Suppressor macrophage (primary cell): ENCODE data around the gene SDK2.
A peak's percentile ranks its signal among the peaks of the same experiment; 100 is the strongest.

Experiments
- DNase-seq, 4 experiments: peaks; one replicate each; pipeline ENCODE4 v3.0.0-alpha.2; 2020 to 2022

SDK2 gene

GRCh38 chr17:73584049-73584448 lies 60.2 kb downstream of the SDK2 start:
- DNase-seq = no peak

DNA sequence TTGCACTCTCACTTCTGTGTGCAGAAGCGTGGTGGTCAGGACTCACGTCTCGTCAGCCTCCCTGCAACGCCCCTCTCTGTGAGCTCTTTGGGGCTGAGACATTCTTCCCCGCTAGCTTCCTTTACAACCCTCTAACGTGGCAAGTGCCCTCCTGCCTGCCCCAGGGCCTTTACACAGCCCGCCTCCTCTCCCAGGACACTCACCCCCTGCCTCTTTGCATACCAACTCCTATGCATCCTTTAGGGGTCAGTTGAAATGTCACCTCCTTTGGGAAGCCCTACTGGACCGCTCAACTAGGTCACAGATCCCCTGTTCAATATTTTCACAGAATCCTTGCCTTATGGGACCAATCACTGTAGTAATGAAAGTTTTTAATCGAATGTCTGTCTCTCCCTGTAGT lies 61.4 kb downstream of the SDK2 start:
- no peak for DNase-seq

GRCh38 chr17:73582359-73582758 lies 61.9 kb downstream of the SDK2 start:
- DNase-seq = no peak

DNA sequence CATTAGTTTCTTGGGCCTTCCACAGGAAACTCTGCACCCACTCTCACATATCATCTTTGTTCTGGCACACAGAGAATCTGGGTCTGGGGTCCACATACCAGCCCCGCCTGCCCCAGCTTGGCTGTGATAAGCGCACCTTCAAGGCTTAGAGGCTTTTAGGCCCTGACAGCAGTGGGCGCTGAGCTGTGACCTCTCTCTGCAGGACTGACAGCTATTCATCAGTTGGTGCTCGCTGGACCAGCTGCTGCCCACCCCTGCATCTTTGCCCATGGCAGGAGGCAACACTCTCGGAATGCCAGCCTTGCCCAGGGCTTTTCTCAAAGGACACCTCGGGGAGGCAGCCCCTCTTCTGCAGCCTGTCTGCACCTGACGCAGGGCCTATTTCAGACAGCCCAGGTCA lies 62.9 kb downstream of the SDK2 start:
- no peak for DNase-seq

- no peak for DNase-seq
Observed at GRCh38 chr17:73580073-73580710, 64.1 kb downstream of the SDK2 start.

GRCh38 chr17:73576556-73577098 lies 67.6 kb downstream of the SDK2 start:
- no peak for DNase-seq

- DNase-seq = no peak
Observed at GRCh38 chr17:73575470-73576221, 68.6 kb downstream of the SDK2 start.

- no peak for DNase-seq
Observed at GRCh38 chr17:73571511-73572130, 72.6 kb downstream of the SDK2 start.

- no peak for DNase-seq
Observed at GRCh38 chr17:73569762-73570319, 74.4 kb downstream of the SDK2 start.

GRCh38 chr17:73568934-73569333 lies 75.3 kb downstream of the SDK2 start:
- no peak for DNase-seq

DNA sequence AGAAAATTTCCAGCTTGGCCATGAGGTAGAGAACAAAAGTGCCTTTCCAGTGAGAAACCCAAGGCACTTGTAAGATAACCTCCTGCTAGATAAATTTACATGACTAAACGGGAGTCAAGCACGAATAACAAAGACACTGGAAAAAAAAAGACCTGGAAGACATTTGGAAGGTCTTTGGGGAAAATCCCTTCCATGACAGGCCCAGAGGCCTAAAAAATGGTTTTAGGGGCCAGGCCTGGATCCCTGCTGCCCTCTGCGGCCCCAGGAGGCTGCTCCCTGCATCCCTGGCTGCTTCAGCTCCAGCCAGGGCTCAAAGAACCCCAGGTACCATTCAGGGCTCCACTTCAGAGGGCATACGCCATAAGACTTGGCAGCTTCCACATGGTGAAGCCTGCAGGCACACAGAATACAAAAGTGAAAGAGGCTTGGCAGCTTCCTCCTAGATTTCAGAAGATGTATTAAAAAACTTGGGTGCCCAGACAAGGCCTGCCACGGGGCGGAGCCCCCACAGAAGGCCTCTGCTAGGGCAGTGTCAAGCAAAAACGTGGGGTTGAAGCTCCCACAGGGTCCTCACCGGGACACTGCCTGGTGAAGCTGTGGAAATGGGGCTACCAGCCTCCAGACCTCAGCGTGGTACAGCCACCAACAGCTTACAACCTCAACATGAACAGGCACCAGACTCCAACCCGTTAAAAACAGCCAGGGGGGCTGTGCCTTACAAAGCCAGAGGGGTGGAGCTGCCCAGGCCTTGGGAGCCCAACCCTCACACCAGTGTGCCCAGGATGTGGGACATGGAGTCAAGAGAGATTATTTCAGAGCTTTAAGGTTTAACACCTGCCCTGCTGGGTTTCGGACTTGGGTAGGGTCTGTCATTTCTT lies 77.1 kb downstream of the SDK2 start:
- DNase-seq = peak; percentile 11 to 49 (median 18)

DNA sequence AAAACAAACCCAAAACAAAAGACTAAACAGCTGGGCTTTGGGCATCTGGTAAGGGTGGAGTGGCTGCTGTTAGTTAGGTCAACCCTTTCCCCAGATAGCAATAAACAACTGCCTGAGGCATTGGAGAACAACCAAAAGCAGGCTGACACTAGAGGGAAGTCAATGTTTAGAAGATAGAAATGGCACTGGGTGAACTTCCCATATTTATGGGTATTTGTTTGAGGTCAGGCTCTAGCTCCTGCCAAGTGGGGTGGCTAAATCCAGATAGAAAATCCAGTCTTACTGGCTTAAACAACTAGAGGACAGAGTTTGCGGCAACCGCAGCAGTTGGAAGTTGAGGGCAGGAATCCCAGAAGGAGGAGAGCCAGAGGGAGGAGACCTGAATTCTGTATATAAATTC lies 79.4 kb downstream of the SDK2 start:
- DNase-seq = peak; percentile 11 to 57 (median 28)

DNA sequence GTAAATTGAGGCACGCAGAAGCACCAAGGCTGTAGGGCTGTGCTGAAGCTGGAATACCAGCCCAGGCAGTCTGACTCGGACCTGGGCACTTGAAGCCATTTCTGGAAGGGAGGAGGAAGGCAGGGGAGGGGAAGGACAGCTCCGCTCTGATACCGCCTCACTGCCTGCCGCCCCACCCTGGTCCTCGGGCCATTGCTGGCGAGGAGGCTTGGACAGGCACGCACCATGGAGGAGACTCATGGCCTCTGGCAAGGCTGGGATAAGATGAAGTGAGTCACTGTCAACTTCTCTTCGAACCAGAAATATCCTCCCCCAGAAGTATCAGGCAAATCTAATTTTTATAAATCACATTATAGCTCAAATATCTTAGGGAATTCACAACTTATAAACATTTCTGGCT lies 81.3 kb downstream of the SDK2 start:
- no peak for DNase-seq

DNA sequence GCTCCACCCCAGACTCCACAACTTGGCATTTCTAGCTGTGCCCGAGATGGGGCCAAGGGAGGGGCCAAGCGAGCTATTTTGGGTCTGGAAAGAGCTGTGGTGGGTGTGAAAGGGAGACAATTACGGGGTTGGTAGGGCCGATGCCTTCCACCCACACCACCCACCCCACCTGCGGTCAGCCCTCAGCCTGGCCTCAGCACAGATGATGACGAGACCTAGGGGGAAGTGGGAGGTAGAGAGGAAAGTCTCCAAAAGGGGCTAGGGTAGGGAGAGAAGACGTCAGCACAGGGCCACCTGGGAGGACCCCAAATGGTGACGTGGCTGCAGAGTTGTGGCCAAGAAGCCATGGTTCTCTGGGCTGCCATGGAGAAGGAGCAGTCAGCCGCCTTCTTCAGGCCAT lies 83.1 kb downstream of the SDK2 start:
- DNase-seq = no peak

GRCh38 chr17:73560661-73561060 lies 83.6 kb downstream of the SDK2 start:
- peak in 3 of 4 experiments; percentile 12 to 33 (median 15) for DNase-seq

DNA sequence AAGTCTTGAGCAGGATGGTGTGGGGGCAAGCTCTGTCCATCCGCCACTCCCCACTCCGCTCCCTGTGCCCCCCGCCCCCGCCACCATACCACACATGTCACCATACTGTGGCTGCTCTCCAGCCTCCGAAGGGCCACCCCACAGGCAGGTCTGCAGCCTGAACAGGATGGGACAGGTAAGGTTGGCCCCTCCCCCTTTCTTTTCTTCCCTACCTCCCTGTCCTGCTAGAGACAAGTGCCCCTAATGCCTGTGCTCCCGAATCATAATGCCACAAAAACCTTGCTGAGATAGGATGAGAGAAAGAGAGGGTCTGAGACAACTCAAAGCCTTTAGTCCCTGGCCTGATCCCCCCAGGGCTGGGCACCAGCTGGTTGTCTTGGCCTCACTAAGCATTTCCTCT lies 84.7 kb downstream of the SDK2 start:
- no peak for DNase-seq

DNA sequence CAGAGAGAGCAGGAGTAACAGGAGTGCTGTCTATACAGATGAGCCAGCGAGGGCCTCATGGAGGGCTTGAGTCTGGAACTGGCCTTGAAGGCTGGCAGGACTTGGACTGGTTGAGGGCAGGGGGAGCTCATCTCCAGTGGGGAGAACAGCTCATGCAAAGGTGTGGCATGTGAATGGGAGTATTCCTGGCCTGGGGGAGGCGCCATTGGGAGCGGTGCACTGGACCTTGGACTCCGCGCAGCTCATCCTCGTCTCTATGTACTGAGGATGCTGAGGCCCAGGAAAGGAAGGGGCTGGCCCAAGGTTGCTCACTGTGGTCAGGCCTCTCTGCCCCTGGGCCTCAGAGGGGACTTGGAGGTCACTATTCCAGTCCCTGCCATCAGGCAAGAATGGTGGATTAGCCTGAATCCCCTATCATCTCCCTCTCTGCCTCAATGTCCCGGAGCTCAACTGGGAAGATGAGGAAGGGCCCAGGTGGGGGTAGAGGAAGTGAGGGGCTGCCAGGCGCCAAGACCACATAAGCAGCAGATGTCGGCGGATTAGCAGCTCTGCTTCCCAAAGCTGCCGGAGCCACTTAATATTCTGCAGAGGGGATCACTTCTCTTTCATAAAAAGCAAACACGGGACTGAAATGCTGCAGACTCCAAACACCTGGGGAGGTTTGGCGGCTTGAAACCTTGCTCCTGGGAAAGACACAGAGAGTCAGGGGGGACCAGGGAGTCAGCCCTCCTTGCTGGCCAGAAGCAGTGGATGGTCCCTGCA lies 88.9 kb downstream of the SDK2 start:
- DNase-seq = no peak

DNA sequence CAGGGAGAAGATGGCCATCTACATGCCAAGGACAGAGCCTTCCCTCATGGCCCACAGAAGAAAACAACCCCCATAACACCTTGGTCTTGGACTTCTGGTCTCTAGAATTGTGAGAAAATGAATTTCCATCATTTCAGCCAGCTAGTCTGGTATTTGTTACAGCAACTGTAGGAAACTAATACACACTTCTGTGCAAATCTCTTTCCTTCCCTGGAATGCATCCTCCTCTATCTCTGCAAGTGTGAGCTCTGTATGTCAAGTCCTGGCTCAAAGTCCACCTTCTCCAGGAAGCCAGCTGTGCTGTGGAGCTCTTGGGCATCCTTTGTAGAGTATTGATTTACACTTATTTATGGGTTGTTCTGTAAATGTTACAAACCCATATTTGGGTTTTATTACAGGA lies 89.7 kb downstream of the SDK2 start:
- DNase-seq = no peak

- no peak for DNase-seq
Observed at GRCh38 chr17:73553311-73553710, 90.9 kb downstream of the SDK2 start.

- no peak for DNase-seq
Observed at GRCh38 chr17:73552300-73553048, 91.8 kb downstream of the SDK2 start.

DNA sequence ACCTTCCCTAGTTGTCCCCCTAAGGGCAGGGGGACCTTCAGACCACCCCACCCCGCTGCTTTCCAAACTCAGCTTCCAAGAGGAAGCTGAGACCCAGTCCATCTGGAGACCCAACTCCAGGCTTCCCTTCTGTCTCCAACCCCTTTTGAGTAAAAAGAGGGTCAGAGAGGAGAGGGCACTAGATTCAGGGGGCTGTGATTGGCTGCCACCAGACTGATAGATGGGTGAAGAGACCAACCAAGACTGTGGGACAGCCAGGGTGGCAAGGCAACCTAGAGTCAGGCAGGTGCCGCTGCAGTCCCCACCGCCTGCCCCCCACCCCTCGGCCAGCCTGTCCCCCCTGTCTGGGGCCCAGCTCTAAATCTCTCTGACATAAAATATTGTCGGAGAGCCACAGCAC lies 92.5 kb downstream of the SDK2 start:
- DNase-seq = no peak
